ENCODE data around the gene ATP1B2. TPM values are rescaled to one million over a fixed set of nuclear protein-coding genes. Genes with fewer than 3 reads are reported as not detected.

The ATP1B2 gene
- total and polyA plus RNA-seq, 9 of the 15 experiments (the other 6 are each of a cell fraction or from before 2014, with no cell fraction given) = 0.23 to 6.0 (median 0.99) TPM

- TF ChIP-seq ZNF551 (CRISPR knock-in tag; IDR thresholded peaks at IDR 0.05) (no peak), WHSC1 (IDR thresholded peaks at IDR 0.05; ENCODE audit: low read length) (no peak), KHSRP (IDR thresholded peaks at IDR 0.05) (no peak), FOXJ2 (tag; IDR thresholded peaks at IDR 0.05) (no peak), PCBP2 (IDR thresholded peaks at IDR 0.05; ENCODE audit: low read depth, low read length, poor library complexity, severe bottlenecking) (no peak), MTA3 (IDR thresholded peaks at IDR 0.05; ENCODE audit: borderline replicate concordance) (no peak), ZNF146 (CRISPR knock-in tag; IDR thresholded peaks at IDR 0.05; ENCODE audit: unreplicated experiment) (no peak), JUND (IDR thresholded peaks at IDR 0.05; ENCODE audit: borderline replicate concordance, low read depth, low read length) (peak; percentile 60), JUND (tag; IDR thresholded peaks at IDR 0.05; ENCODE audit: borderline replicate concordance, low read depth, low read length) (peak; percentile 57; the same call in 1 of the 3 replicates), FOXP4 (CRISPR knock-in tag; IDR thresholded peaks at IDR 0.05; ENCODE audit: borderline replicate concordance) (0 out of 2 replicates have a peak, but pooled peaks have one; percentile 40), ZNF436 (CRISPR knock-in tag; IDR thresholded peaks at IDR 0.05) (no peak), HINFP (tag; conservative IDR thresholded peaks at IDR 0.05; ENCODE audit: low read depth) (no peak), ZNF134 (CRISPR knock-in tag; conservative IDR thresholded peaks at IDR 0.05) (no peak), ADNP (tag; IDR thresholded peaks at IDR 0.05) (no peak), TCF7 (IDR thresholded peaks at IDR 0.05; ENCODE audit: borderline replicate concordance) (no peak), ZNF277 (CRISPR knock-in tag; IDR thresholded peaks at IDR 0.05; ENCODE audit: borderline replicate concordance) (no peak), CHAMP1 (IDR thresholded peaks at IDR 0.05) (no peak), KLF1 (tag; IDR thresholded peaks at IDR 0.05) (no peak), TEAD4 (IDR thresholded peaks at IDR 0.05; ENCODE audit: low read length) (peak; percentile 52; the same call in 1 of the 2 replicates), TEAD4 (CRISPR knock-in tag; IDR thresholded peaks at IDR 0.05; ENCODE audit: borderline replicate concordance) (no peak), CBFB (CRISPR knock-in tag; IDR thresholded peaks at IDR 0.05) (no peak)
Observed at GRCh38 chr17:7687072-7687907, 36.6 kb downstream of the ATP1B2 start, which contains the start of gene TP53 (continued).
